HG02970 (cell line): ENCODE measurements around the gene MOB3C.
A peak's percentile ranks its signal among the peaks of the same experiment; 100 is the strongest.

Experiments
- ATAC-seq: cut with Tn5 transposase; IDR thresholded peaks from one replicate; pipeline ENCODE4 v1.9.1; 2021; ENCODE audit warnings: mild to moderate bottlenecking, moderate library complexity, moderate number of reproducible peaks; ENCODE audit not compliant: unreplicated experiment, low FRiP score

The MOB3C gene

DNA sequence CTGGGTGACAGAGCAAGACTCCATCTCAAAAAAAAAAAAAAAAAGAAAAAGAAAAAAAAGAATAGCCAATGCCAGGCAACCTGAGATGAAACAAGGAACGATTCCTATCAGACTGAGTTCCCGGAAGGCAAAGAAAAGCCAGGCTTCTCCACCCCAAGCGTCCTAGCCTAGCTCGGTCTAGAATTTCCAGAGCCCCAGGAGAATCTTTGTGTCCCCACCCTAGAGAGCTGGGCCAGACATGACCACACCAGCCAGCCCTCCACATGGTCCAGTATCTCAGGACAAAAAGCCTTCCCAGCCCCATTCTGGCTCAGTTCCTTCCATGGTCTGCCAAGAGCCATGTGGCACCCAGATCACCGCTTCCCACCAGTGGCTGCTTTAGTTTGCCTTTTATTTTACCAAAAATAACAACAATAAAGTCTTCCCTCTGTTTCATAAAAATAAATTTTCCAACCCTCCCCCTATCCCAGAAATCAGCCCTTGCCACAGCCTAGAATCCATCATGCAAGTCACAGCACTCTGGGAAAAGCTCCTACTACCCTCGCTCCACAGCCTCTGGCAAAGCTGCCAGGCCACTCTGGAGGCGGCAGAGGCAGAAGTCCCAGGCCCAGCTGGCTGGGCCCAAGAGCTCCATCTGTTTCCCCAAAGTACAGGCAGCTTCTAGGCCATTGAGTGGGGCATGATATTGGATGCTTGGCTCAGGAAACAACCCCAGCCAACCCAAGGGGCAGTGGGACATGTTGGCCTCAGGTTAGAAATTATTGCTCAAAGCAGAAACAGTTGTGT lies 9.1 kb downstream of the MOB3C start:
- ATAC-seq = no peak

DNA sequence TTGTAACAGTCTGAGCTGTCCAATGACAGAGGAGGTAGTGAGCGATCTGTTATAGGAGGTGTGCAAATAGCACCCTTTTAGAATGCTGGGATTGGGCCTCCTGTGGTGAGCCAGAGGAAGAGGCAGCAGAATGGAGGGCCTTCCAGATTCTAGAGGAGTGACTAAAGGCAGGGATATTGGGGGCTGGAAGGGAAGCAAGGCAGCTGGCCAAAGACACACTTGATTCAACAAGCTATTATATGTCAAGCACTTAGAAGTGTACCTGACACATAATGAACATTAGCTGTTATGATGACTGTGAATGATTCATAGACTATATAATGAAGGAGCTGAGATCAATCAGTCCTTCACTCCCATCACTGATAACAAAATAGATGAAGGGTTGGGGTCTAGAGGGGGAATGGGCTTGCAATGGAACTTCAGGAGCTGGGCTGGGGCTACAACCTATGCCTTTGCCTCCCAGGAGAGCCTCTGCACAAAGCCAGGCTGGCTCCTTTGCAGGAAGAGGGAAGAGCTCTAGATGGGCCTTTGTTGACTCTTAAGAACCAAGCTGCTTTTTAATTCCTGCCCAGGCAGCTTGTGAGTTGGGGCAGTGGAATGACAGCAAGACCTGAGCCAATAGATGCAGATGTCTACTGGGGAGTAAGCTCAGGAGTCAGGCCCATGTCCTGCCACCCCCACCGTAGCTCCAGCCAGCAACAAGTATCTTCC lies 10.2 kb downstream of the MOB3C start:
- no peak for ATAC-seq

DNA sequence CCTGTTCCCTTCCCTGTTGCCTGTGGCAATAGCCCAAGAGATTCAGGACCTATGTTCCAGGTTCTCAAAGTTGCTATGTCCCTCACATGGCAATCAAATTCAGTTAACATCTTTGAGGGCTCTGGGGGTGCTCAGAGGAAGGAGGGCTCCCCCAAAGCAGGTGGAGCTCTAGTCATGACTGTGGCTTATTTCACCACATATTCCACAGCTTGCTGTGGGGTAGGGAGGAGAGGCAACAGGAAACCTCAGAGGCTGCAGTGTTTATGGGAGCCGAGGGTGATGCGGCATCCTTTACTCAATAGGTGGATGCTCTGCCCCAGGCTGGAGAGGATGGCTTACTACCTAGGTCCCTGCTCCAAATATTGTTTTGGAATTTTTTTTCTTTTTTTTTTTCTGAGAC lies 11.4 kb downstream of the MOB3C start:
- no peak for ATAC-seq

DNA sequence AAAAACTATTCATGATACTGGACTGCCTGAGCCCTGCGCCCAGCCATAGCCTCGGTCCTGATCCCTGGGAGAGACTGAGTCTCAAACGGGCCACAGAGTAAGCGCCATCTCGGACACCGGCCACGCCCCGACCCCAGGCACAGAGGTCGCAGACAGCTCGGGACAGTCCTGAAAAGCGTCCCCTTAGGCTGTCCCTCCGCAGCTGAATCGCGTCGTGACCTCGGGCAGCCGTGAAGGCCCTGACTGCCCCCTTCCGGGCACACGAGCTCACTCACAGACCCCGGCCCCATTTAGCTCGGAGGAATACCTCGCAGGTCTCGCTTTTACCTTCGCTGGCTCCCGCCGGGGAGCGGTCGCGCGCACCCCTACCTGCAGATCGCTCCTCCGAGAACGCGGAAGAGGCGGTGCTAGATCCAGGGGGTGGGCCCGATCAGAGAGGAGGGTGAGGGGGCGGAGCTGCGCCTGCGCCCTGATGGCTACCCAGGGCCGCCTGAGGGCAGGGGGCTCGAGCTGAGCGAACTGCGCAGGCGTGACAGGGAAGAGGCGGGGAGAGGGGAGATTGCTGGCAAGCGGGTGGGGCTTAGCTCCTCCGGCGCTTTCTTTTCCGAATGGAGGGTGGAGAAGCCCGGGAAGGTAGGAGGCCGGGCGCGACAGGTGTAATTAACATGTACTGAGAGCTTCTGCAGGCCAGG lies 12.6 kb downstream of the MOB3C start, which contains the start of gene MKNK1:
Gene MKNK1, minus strand, starts transcription at position 411 of the 692 bp plus-strand sequence. CDS start 20,941 bp downstream, outside the sequence.
- ATAC-seq = peak; percentile 96

DNA sequence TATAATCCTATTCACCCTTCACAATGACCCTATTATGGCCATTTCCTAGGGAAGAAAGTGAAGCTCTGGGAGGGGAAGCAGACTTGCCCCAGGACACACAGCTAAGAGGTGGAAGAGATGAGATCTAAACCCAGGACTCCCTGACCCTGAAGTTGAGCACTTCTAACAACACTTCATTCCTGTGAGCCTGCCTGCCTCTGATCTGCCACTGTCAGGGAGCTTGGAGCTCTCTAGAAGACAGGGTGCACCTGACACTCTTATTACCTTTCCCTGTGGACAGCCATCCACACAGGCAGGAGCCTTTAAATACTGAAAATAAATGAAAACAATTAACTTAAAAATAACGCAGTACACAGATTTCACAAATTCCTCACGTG lies 13.1 kb downstream of the MOB3C start:
- no peak for ATAC-seq

DNA sequence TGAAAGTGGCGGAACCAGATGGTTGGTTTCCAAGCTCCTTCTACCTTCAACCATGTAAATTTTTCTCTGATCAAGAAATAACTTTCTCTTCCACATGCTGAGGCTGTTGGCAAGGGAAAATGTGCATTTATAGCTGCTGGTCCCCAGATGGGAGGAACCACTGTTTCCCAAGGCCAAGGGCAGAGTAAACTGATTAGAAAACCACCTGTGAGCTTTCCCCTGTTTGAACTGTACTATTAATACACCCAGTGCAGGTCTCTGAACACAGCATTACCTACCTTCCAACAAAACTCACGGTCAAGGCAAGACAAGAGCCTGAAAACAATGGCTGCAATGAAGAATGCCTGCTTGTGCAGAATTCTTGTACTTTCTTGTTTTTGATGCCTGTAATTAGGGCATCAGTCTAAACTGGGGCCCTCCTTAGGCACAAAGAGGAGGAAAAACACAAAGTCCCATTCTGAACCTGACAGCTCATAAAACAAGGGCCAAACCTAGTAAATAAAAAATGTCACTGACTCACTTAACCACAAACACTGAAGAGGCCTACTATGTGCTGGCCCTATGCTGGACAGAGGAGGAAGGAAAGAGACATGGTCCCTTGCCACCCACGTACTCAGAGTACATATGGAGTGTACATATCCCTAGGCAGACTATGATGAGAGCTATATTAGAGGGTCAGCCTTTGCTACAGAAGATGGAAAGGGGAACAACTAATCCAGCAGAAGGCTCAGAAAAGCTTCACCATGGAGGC lies 15.2 kb downstream of the MOB3C start:
- no peak for ATAC-seq

DNA sequence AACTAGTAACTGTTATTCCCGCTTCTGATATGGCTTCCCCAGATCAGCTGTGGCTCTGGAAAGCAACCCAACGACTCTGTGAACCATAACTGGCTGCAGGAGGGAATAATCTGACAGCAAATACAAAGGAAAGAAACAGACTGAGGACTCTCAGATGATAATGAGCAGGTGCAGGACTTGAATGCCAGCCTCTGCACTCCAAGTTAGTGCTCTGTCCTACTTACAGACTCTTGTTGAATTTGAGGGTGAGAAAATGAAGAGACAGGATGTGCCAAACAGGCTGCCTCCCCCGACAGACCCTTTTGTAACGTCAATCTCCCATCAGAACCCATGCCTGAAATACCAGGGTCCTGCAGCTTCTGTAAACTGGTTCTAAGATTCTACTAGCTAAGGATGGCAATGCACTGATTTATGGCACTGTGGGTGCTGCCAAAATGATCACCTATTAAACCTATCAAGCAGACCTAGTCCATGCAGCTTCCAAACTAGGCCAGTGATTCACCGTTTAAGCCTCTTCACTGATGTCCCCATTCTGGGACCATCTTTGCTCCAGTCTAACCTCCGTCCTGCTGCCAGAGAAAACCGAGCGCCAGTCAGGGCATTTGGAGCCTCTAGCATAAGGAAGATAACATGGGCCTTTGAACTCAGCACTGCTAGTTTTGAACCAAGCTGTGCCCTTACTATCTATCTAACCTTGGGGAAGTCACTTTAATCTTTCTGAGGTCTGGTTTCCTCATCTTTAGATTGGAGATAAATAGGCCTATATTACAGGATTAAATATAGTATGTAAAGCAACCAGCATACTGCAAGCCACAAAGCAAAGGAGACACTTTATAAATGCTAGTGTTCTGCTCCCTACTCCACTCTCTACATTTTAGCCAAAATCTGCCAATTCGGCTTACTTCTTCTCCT lies 17.3 kb downstream of the MOB3C start:
- no peak for ATAC-seq

DNA sequence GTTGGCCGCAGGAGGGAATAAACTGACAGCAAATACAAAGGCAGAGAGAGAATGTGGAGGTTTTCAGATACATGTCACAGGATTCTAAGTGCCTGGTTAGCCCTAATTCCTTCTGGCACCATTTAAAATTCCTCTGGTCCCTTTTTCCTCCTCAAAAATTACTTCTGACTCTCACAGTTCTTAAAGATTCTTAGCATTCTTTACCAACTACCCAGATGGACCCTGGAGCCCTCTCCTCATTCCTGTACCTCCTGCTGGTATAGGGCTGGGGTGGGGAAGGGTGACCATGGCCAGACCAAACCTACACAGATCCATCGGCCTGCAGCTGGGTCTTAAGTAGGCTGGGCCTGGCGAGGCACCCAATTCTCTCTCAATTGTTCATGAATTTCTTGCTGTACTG lies 19.8 kb downstream of the MOB3C start:
- ATAC-seq = no peak

DNA sequence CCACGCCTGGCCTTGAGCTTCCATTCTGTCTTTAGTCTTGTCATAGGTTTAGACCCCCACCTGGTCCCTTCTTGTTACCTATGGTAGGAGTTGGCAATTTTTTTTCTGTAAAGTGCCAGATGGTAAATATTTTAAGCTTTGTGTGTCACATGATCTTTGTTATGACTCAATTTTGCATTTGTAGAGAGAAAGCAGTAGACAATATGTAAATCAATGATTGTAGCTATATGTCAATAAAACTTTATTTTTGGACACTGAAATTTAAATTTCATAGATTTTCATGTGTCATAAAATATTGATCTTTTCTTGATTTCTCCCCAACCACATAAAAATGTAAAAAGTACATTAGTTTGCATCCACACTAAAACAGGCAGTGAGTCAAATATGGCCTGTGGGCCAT lies 20.6 kb downstream of the MOB3C start:
- no peak for ATAC-seq

DNA sequence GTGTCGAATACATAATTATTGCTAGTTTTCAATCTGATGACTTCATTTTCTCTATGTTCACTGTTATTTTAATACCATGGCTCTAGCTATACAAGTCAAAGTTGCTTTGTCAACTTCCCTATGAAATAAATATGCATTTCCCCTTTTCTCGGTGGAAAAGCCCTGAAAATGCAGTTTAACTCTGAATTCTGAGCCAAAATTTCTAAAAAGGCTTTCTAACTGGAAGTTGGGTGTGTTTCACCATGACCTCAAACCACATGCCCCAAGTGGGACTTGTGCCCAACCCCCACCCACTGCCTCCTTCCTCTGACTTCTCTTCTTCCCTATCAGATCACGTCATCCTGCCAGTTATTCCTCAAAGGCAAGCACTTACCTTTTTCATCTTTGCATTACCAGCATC lies 21.5 kb downstream of the MOB3C start:
- ATAC-seq = no peak

DNA sequence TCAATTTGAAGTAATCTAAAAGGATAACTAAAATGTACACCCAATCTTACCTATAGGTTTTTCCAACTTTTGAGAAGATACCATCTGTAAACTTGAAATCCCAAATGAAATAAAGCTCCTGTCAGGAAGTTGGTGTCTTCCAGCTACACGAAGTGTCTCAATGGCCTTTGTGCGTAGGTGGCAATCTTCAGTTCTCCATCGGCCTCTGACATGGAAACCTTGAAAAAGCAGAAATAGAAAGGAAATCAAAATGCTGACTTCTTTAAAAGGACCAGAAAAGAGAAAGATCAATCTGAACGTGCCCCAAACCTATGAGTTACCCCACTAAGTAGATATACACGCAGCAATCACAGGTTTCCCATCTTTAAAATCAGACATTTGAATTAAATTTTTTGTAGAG lies 22.5 kb downstream of the MOB3C start:
- ATAC-seq = no peak

DNA sequence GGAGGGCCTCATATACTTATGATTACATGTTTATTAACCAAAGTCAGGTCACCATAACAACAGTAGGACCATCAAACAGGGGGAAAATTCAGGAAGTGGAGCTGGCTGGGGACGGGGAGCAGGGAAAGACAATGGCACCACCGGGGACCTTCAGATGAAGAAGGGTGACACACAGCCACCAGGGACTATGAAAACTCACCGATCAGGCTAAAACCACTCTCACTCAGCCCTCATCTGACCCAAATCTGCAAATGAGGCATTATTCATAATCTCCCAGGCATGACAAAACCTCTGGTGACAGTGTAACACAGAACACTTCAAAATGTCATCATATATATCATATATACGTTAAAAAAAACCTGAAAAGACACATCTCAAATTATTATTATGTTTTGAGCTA lies 23.8 kb downstream of the MOB3C start:
- no peak for ATAC-seq

DNA sequence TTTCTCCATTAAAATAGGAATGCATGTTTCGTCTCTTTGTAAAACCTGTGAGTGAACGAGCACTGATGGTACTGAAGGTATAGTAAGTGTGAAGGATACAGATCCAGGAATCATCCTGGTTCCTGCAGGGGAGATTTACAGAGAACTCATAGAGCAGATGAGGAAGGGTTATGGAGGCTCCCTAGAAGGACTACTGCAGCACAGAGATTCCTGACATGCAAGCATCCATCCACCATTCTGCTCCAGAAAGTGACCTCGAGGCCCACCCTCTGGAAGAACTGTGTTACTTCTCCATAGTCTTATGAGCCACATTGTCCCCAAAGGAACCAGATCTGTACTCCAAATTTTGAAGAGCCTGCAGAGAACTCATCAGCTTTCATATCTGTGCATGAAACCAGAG lies 27.1 kb downstream of the MOB3C start:
- no peak for ATAC-seq

DNA sequence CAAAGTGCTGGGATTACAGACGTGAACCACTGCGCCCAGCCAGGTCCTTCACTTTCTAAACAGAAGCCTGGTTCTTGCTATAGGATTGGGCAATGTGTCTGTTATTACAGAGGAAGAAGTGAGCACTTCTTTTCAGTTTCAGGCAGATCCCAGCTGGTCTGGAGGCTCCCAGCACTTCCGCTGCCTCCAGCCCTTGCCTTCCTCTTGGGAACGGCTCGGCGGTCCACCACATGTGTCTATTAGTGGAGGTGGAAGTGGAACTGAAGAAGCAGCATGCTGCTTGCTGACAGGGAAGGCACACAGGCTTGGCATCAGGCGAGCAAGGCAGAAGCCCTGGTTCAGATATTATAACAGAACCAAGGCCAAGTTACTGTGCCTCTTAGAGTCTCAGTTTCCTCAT lies 29.5 kb downstream of the MOB3C start:
- ATAC-seq = no peak

DNA sequence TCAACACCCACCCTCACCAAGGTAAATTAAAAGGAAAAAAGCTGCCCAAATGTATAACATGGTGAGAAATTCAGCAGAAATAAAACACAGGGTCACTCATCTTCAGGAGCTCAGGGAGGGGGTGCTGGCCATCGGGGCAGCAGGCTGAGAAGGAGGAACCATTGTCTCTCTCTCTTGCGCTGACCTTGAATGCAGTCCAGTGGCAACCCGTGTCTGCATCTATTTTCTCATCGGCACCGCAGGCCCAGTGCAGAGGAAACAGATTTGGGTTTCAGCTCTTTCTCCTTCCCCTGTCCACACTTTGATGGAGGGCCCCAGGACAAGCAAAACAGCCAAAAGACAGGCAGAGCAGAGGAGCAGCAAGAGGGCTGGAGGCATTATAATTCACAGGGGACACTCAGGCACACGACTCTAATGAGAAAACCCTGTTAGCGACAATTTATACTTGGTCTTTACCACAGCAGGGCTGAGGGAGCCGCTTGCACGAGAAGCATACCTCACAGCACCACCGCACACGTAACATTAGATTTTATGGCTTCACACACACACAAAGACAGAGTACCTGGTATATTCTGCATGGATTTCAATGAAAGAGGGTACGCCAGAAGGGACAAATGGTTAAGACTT lies 31.2 kb downstream of the MOB3C start:
- no peak for ATAC-seq

DNA sequence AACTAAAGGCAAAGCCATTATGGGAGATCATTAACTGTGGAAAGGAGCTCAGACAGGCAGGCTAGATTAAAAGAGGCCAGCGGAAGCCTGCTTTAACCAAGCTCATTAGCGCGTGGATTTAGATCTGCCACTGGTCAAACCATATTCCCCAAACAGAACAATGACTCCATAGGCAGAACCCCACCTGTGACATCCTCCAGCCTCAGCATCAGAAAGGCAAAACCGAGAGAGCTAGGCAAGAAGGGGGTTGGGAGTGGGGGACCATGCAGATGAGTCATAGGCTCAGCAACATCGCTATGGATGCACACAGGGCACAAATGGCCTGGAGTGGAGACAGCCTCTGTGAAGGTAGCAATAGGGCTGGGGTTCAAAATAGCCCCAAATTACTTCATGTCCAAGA lies 33.1 kb downstream of the MOB3C start:
- no peak for ATAC-seq

DNA sequence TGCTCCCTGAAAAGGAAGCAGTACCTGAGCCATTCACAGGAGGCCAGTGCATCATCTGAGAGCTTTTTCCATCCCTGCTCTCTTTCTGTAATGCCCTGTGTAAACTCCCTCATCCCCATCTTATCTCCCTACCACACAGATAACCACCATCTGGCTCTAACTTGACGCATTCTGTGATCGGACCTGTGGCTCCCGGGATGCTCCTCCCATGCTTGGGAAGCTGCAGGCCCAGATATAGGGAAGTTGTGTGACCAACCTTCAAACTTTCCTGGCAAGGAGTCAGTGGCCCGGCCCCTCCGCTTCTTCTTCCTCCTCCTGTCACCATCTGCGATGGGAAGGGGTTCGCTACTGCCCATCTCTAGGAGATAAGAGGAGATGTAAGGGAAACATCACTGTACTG lies 33.6 kb downstream of the MOB3C start:
- ATAC-seq = no peak

DNA sequence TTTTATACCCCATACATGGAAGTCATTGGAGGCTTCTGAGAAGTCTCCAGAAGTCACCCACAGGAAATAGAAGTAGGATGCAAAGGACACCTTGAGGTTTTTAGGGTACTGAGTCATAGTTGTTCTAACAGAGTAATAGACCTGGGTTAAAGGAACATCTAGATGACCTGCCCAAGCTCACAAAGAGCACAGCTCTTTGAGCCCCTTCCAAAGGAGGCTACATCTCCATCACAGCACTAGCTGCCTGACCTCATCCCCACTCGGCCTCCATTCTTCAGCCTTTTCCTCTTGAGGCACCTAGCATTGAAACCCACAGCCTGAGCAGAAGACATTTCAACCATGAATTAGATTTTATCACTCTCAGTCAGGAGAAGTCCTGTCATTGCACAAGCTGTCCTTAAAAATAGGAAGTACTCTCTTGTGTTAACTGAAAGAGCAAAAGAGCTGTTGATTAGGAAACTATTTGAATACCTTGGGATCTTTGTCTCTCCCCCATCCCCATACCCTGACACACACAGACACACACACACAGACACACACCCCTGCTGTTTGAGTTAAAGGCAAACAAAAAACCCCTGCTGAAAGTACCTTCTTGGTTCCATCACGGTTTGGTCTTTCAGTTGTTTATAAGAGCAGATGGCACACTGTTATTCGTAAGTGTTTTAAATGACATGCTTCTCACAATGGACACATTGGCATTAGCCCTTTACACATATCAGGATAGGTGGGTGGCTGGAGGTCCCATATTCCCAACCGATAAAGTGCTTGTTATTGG lies 34.7 kb downstream of the MOB3C start:
- ATAC-seq = no peak
